B cell (primary cell): Measurements from ENCODE around the gene PPM1M.

Experiments
- EZH2 ChIP-seq: IDR thresholded peaks from 2 replicates; pipeline ENCODE4 v1.6.1; 2012; ENCODE audit warnings: borderline replicate concordance, low read depth, mild to moderate bottlenecking, moderate library complexity, low read length; ENCODE audit not compliant: insufficient read depth, poor library complexity, severe bottlenecking
- TF ChIP-seq, protein P1 (sequence below): fragments of 200-600 bp; IDR thresholded peaks from one replicate; pipeline ENCODE4 v1.8.0; 2022; ENCODE audit warnings: antibody characterized with exemption, mild to moderate bottlenecking

DNA sequence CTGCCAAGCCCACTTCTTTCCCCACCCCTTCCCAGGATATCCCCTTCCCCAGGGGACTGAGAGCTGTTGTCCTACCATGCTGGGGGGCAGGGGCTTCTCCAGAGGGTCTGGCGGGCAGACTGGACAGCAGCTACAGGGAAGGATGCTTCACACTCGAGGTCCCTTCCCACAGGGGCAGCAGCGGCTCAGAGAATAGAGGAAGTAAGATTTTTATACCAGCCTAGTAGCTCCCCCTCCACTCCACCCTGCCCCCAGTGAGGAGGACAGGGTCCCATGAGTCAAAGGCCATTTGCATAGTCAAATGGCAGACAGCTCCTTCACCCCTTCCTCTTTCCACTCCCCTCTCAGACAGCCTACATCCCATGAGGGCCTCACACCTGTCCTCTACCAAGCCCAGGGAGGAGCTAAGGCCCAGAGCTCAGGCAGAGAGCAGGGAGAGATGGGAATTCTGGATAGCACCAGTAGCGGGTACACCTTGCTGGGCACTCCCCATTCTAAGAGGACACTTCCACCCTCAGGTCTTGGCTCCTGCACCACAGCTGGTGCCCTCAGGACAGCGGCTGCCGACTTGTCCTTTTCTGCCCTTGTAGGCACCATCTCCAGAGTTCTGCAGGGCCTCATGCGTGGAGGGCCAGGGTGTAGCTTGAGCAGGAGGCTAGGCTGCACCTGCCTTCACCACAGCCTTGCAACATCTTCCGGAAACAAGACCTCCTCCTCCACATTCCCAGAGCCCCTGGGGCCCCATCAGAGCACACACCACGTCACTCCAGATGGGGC is 19.9 kb upstream of the PPM1M start, which contains the start of gene TLR9:
- TF ChIP-seq, protein P1, sequence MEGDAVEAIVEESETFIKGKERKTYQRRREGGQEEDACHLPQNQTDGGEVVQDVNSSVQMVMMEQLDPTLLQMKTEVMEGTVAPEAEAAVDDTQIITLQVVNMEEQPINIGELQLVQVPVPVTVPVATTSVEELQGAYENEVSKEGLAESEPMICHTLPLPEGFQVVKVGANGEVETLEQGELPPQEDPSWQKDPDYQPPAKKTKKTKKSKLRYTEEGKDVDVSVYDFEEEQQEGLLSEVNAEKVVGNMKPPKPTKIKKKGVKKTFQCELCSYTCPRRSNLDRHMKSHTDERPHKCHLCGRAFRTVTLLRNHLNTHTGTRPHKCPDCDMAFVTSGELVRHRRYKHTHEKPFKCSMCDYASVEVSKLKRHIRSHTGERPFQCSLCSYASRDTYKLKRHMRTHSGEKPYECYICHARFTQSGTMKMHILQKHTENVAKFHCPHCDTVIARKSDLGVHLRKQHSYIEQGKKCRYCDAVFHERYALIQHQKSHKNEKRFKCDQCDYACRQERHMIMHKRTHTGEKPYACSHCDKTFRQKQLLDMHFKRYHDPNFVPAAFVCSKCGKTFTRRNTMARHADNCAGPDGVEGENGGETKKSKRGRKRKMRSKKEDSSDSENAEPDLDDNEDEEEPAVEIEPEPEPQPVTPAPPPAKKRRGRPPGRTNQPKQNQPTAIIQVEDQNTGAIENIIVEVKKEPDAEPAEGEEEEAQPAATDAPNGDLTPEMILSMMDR = no peak
- TF ChIP-seq EZH2 = no peak
